Astrocyte of the hippocampus (primary cell): ENCODE results near the gene DNAJA3.

ENCODE experiments used
- DNase-seq: peaks from one replicate; pipeline ENCODE4 v3.0.0; 2011; ENCODE audit warnings: low read depth, low spot score

The DNAJA3 gene

GRCh38 chr16:4407543-4408322 is 17.9 kb upstream of the DNAJA3 start:
- no peak for DNase-seq

- no peak for DNase-seq
Observed at GRCh38 chr16:4408323-4408690, 17.4 kb upstream of the DNAJA3 start.

- no peak for DNase-seq
Observed at GRCh38 chr16:4409081-4409932, 16.4 kb upstream of the DNAJA3 start.

- peak; percentile 91 for DNase-seq
Observed at GRCh38 chr16:4410335-4411075, 15.2 kb upstream of the DNAJA3 start.

GRCh38 chr16:4411684-4412083 is 14.0 kb upstream of the DNAJA3 start:
- no peak for DNase-seq

GRCh38 chr16:4412159-4412558 is 13.5 kb upstream of the DNAJA3 start:
- no peak for DNase-seq

- no peak for DNase-seq
Observed at GRCh38 chr16:4412854-4413253, 12.8 kb upstream of the DNAJA3 start.

- no peak for DNase-seq
Observed at GRCh38 chr16:4414187-4414917, 11.3 kb upstream of the DNAJA3 start.

GRCh38 chr16:4415538-4416199 is 10.0 kb upstream of the DNAJA3 start:
- DNase-seq, result peak; percentile 54

GRCh38 chr16:4416200-4417032 is 9.3 kb upstream of the DNAJA3 start, which contains the start of gene CORO7:
CORO7 (minus strand) TSS chr16:4416596; CDS start chr16:4416518, 78 bp downstream.
- DNase-seq, result peak; percentile 96

- no peak for DNase-seq
Observed at GRCh38 chr16:4419402-4419959, 6.2 kb upstream of the DNAJA3 start.

GRCh38 chr16:4420505-4421105 is 5.1 kb upstream of the DNAJA3 start:
- no peak for DNase-seq

- no peak for DNase-seq
Observed at GRCh38 chr16:4426021-4426684, 485 bp downstream of the DNAJA3 start.

- no peak for DNase-seq
Observed at GRCh38 chr16:4426722-4427372, 1.2 kb downstream of the DNAJA3 start.

- no peak for DNase-seq
Observed at GRCh38 chr16:4428500-4428899, 2.8 kb downstream of the DNAJA3 start.

GRCh38 chr16:4431023-4431422 is 5.4 kb downstream of the DNAJA3 start:
- DNase-seq, result no peak

GRCh38 chr16:4433228-4433627 is 7.6 kb downstream of the DNAJA3 start:
- DNase-seq, result no peak
